K562 (cell line): ENCODE measurements around the gene NKG7. TPM values are rescaled to one million over a fixed set of nuclear protein-coding genes. Genes with fewer than 3 reads are reported as not detected.

Experiments
- ATAC-seq: fragments of 200-7000 bp; cut with Tn5 transposase; 3 replicates; pipeline ENCODE4 v1.9.1; 2020; ENCODE audit warnings: moderate library complexity
- BruUV-seq: library from RNA; stranded (reverse); fragments of 400-500 nt; replicated peaks from 2 replicates; lab custom pipeline; 2021; lab: Mats Ljungman, UMichigan
- CTCF ChIA-PET: fragments of 300-600 bp; formaldehyde crosslinking; extraction: SDS; loops from one replicate; lab custom pipeline; 2021; ENCODE audit warnings: low intra/inter-chr PET ratio; lab: Yijun Ruan, JAX
- POLR2A ChIA-PET: fragments of 300-600, 350-650 bp; sonication (Branson Sonifier 250); formaldehyde crosslinking; extraction: SDS; loops from one replicate; lab custom pipeline; 2021; ENCODE audit warnings: antibody characterized with exemption, inconsistent platforms; lab: Yijun Ruan, JAX
- DNase-seq, 4 experiments: peaks; one replicate each; pipeline versions ENCODE4 v3.0.0 to v3.0.0-alpha.2; 2011 to 2018; ENCODE audit warnings: low spot score in 3 of 4, mixed read lengths in 3 of 4; ENCODE audit errors: extremely low read depth in 1 of 4
- FAIRE-seq: peaks from 2 replicates; lab custom pipeline; 2011; peaks lifted over from hg19 to GRCh38; lab: Jason Lieb, UNC
- H2AFZ ChIP-seq: 2 replicates; pipeline ENCODE4 v1.6.0; 2011; ENCODE audit warnings: low read depth, low read length, control low read depth, inconsistent platforms
- H3K27ac ChIP-seq: fragments of 200-600 bp; 3 replicates; pipeline ENCODE4 v1.8.0; 2011; ENCODE audit warnings: low read depth, mild to moderate bottlenecking, control low read depth, inconsistent platforms, low read length, moderate library complexity, mixed read lengths; ENCODE audit errors: extremely low read depth
- H3K27me3 ChIP-seq, 2 experiments: fragments of 300-600 bp in 1 of 2; 2 replicates in 1 of 2; 3 replicates in 1 of 2; pipeline versions ENCODE4 v1.6.0 to v1.8.0; 2011; ENCODE audit warnings: inconsistent platforms in 2 of 2, low read length in 2 of 2, mild to moderate bottlenecking in 1 of 2, mixed read lengths in 1 of 2, moderate library complexity in 1 of 2; ENCODE audit not compliant: control insufficient read depth in 2 of 2, insufficient read depth in 2 of 2
- H3K36me3 ChIP-seq: fragments of 300-600 bp; 3 replicates; pipeline ENCODE4 v1.8.0; 2011; ENCODE audit warnings: mild to moderate bottlenecking, low read length, inconsistent platforms; ENCODE audit not compliant: control insufficient read depth, insufficient read depth
- H3K4me1 ChIP-seq, 2 experiments: fragments of 200-600 bp in 1 of 2; replicated peaks in 1 of 2; 2 replicates in 1 of 2; 3 replicates in 1 of 2; pipeline versions ENCODE4 v1.5.1 to v1.8.0; 2011; ENCODE audit warnings: inconsistent platforms in 2 of 2, low read length in 2 of 2, mild to moderate bottlenecking in 1 of 2, mixed read lengths in 1 of 2, moderate library complexity in 1 of 2; ENCODE audit not compliant: control insufficient read depth in 2 of 2, insufficient read depth in 2 of 2
- H3K4me2 ChIP-seq: 2 replicates; pipeline ENCODE4 v1.6.1; 2011; ENCODE audit warnings: low read length, control low read depth, inconsistent platforms, mixed read lengths; ENCODE audit not compliant: insufficient read depth
- H3K4me3 ChIP-seq: fragments of 200-600 bp; sonication (generic), shearing (Covaris generic); 2 replicates; pipeline ENCODE4 v1.5.1; 2016; ENCODE audit warnings: control low read depth, inconsistent platforms
- H3K79me2 ChIP-seq: fragments of 200-600 bp; 3 replicates; pipeline ENCODE4 v1.8.0; 2011; ENCODE audit warnings: low read length, inconsistent platforms; ENCODE audit not compliant: control insufficient read depth, insufficient read depth
- H3K9ac ChIP-seq, 2 experiments: 2 replicates each; pipeline versions ENCODE4 v1.6.0 to v1.6.1; 2011; ENCODE audit warnings: low read depth in 2 of 2, low read length in 2 of 2, control low read depth in 1 of 2, inconsistent platforms in 1 of 2, mild to moderate bottlenecking in 1 of 2, mixed read lengths in 1 of 2; ENCODE audit not compliant: insufficient read depth in 1 of 2
- H3K9me1 ChIP-seq: one replicate; pipeline ENCODE4 v1.6.0; 2011; ENCODE audit warnings: inconsistent platforms, mild to moderate bottlenecking, low read length, moderate library complexity; ENCODE audit not compliant: control insufficient read depth, insufficient read depth
- H3K9me3 ChIP-seq: replicated peaks from 2 replicates; pipeline ENCODE4 v1.5.1; 2011; ENCODE audit warnings: low read depth, low read length, inconsistent platforms; ENCODE audit not compliant: control insufficient read depth, insufficient read depth
- H4K20me1 ChIP-seq: replicated peaks from 2 replicates; pipeline ENCODE4 v1.6.1; 2011; ENCODE audit warnings: low read length, inconsistent platforms, mixed read lengths; ENCODE audit not compliant: control insufficient read depth, insufficient read depth
- C11orf30 ChIP-seq: fragments of 450-650 bp; IDR thresholded peaks from 2 replicates; pipeline ENCODE4 v1.6.1; 2016; ENCODE audit warnings: low read depth, mild to moderate bottlenecking
- HDAC1 ChIP-seq, 2 experiments: fragments of 450-650 bp; IDR thresholded peaks; 2 replicates each; pipeline ENCODE4 v1.6.1; 2016 to 2017; ENCODE audit warnings: inconsistent platforms in 1 of 2, mild to moderate bottlenecking in 1 of 2, moderate library complexity in 1 of 2
- MEF2A ChIP-seq: IDR thresholded peaks from 2 replicates; pipeline ENCODE4 v1.6.1; 2011; ENCODE audit warnings: low read depth, mild to moderate bottlenecking, low read length, moderate library complexity; ENCODE audit not compliant: control insufficient read depth
- PRMT5 ChIP-seq: sonication (generic); formaldehyde crosslinking; IDR thresholded peaks from 2 replicates; pipeline ENCODE4 v1.5.0; 2020; ENCODE audit warnings: missing genetic modification reagents
- SP2 ChIP-seq: IDR thresholded peaks from 2 replicates; pipeline ENCODE4 v1.6.1; 2011; ENCODE audit warnings: mild to moderate bottlenecking, low read depth, low read length, moderate library complexity; ENCODE audit not compliant: poor library complexity, severe bottlenecking; ENCODE audit errors: extremely low read depth
- TFAM ChIP-seq: fragments of 250-450 bp; sonication (Bioruptor Pico); conservative IDR thresholded peaks from 2 replicates; pipeline ENCODE4 v1.5.0; 2021; ENCODE audit warnings: mild to moderate bottlenecking, moderate library complexity
- ZC3H4 ChIP-seq: sonication (generic); formaldehyde crosslinking; IDR thresholded peaks from 2 replicates; pipeline ENCODE4 v1.9.0; 2021; ENCODE audit warnings: missing genetic modification reagents, borderline replicate concordance
- ZNF134 ChIP-seq: fragments of 250-450 bp; sonication (Bioruptor Pico); conservative IDR thresholded peaks from 2 replicates; pipeline ENCODE4 v1.4.0; 2020
- ZNF408 ChIP-seq: fragments of 250-450 bp; sonication (Bioruptor Pico); IDR thresholded peaks from 2 replicates; pipeline ENCODE4 v1.4.0; 2020; ENCODE audit warnings: low read depth, mild to moderate bottlenecking, moderate library complexity
- WGBS: fragments of 100-300 bp; shearing (Covaris generic); methylation state at CpG from one replicate; pipeline ENCODE4 v1.1.6; 2016; ENCODE audit warnings: low coverage, mixed read lengths; ENCODE audit not compliant: insufficient coverage; ENCODE audit errors: missing lambda C conversion rate; 5-methylcytosine and 5-hydroxymethylcytosine counted together
- in situ Hi-C: fragments of 300-500 bp; cut with MboI; formaldehyde crosslinking; loops from 4 replicates; pipeline ENCODE4 v1.15.0; 2018; ENCODE audit warnings: inconsistent platforms, mixed read lengths
- intact Hi-C: fragments of 100-400 bp; cut with micrococcal nuclease; formaldehyde crosslinking; loops from 2 replicates; pipeline ENCODE4 v1.14.2; 2022
- polyA plus RNA-seq, 8 experiments: library from polyadenylated mRNA; depleted of rRNA in 4 of 8; stranded (reverse) in 5 of 8; unstranded in 3 of 8; fragments of >200 nt; fragmentation: Nextera tagmentation in 2 of 8; fragmentation: Illumina TruSeq in 1 of 8; extraction: Ambion mirVana in 2 of 8; extraction: Trizol in 1 of 8; gene quantifications; 2 replicates each; pipeline versions ENCODE4 v1.2.1 to v1.2.3, GENCODE V29; 2011 to 2014; ENCODE audit warnings: inconsistent platforms in 1 of 8, missing spikeins in 1 of 8
- total RNA-seq, 7 experiments: library from RNA; depleted of rRNA in 6 of 7; stranded (reverse); fragments of >200 nt in 6 of 7; fragmentation: Illumina TruSeq in 2 of 7; extraction: Trizol in 2 of 7; gene quantifications; 2 replicates each; pipeline versions ENCODE4 v1.2.1 to v1.2.3, GENCODE V29; 2011 to 2021; ENCODE audit warnings: low replicate concordance in 1 of 7
- TF ChIP-seq, protein P1 (sequence below): sonication (generic); IDR thresholded peaks from 2 replicates; pipeline ENCODE4 v1.6.1; 2016
- TF ChIP-seq, protein P2 (sequence below), 3 experiments: IDR thresholded peaks in 2 of 3; conservative IDR thresholded peaks in 1 of 3; 2 replicates each; pipeline ENCODE4 v1.5.1; 2011 to 2012; ENCODE audit warnings: low read length in 3 of 3, mild to moderate bottlenecking in 3 of 3, control low read depth in 2 of 3, improper control_type of control experiment in 1 of 3, inconsistent platforms in 1 of 3, low read depth in 1 of 3, mixed read lengths in 1 of 3, moderate library complexity in 1 of 3; ENCODE audit not compliant: insufficient read depth in 2 of 3
- TF ChIP-seq, protein P3 (sequence below): fragments of 250-450 bp; sonication (Bioruptor Pico); IDR thresholded peaks from 2 replicates; pipeline ENCODE4 v1.8.0; 2021; ENCODE audit warnings: borderline replicate concordance, mild to moderate bottlenecking, moderate library complexity; ENCODE audit not compliant: poor library complexity, severe bottlenecking
- TF ChIP-seq, protein P4 (sequence below): fragments of 250-450 bp; sonication (Bioruptor Pico); IDR thresholded peaks from 2 replicates; pipeline ENCODE4 v1.8.0; 2021; ENCODE audit warnings: mild to moderate bottlenecking, moderate library complexity
- TF ChIP-seq, protein P5 (sequence below): fragments of 450-650 bp; formaldehyde crosslinking; IDR thresholded peaks from 2 replicates; pipeline ENCODE4 v1.4.0; 2022; ENCODE audit warnings: missing genetic modification characterization

NKG7 gene
- total and polyA plus RNA-seq, 9 of the 15 experiments (the other 6 are each of a cell fraction or from before 2014, with no cell fraction given), result 0.30 to 0.70 (median 0.51) TPM; not detected in 2

DNA sequence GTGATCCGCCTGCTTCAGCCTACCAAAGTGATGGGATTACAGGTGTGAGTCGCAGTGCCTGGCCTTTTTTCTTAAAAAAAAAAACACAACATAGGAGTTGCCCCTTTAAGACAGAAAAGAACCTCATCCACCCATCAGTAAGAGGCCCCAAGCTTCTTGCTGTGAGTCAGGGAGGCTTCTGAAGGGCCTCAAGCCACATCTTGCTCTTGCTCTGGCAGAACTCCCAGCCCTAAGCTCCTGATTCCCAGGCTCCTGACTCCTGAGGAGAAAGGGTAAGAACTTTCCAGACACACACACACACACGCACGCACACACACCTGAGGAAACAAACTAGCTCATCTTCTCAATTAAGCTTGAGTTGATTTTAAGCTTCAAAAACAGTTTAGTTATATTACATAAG, 13.2 kb downstream of the NKG7 start (continued):
- TF ChIP-seq, protein P1, sequence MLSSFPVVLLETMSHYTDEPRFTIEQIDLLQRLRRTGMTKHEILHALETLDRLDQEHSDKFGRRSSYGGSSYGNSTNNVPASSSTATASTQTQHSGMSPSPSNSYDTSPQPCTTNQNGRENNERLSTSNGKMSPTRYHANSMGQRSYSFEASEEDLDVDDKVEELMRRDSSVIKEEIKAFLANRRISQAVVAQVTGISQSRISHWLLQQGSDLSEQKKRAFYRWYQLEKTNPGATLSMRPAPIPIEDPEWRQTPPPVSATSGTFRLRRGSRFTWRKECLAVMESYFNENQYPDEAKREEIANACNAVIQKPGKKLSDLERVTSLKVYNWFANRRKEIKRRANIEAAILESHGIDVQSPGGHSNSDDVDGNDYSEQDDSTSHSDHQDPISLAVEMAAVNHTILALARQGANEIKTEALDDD, result no peak
- TF ChIP-seq, protein P2, sequence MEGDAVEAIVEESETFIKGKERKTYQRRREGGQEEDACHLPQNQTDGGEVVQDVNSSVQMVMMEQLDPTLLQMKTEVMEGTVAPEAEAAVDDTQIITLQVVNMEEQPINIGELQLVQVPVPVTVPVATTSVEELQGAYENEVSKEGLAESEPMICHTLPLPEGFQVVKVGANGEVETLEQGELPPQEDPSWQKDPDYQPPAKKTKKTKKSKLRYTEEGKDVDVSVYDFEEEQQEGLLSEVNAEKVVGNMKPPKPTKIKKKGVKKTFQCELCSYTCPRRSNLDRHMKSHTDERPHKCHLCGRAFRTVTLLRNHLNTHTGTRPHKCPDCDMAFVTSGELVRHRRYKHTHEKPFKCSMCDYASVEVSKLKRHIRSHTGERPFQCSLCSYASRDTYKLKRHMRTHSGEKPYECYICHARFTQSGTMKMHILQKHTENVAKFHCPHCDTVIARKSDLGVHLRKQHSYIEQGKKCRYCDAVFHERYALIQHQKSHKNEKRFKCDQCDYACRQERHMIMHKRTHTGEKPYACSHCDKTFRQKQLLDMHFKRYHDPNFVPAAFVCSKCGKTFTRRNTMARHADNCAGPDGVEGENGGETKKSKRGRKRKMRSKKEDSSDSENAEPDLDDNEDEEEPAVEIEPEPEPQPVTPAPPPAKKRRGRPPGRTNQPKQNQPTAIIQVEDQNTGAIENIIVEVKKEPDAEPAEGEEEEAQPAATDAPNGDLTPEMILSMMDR (IDR thresholded peaks at IDR 0.05 in 2 of 3, conservative IDR thresholded peaks at IDR 0.05 in 1 of 3; ENCODE audit: insufficient read depth in 2 of 3, low read depth in 1 of 3, low read length in 3 of 3), result no peak
- TF ChIP-seq, all 486 proteins: peak for 0

DNA sequence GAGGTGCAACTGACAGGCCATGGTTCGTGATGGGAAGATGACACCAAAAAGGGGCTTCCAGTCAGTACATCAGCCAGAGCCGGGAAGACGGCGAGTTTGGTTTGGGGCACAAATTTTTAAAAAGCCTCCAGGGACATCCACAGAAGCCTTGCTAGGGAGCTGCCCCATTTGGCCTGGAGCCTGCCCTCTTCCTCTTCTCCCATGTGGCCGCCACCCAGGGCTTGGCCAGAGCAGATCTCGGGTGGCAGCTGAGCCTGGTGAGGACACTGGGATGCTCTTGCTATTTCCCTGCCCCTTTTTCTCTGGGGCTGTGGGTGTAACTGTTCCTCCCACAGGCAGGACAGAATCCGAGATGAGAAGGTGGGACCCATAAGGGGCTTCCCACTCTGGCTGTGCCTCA, 14.5 kb downstream of the NKG7 start:
- Histone ChIP-seq H3K27ac (no peak overlapping the region), H3K27me3 (no peaks in the 10 kb centered on the region), H4K20me1 (0 out of 2 replicates have a peak, but pooled peaks cover 4% of the 10 kb centered on the region), H3K4me2 (no peak overlapping the region), H3K9me1 (no peaks in the 10 kb centered on the region), H3K4me1 (peaks cover 12 to 17% of the 10 kb centered on the region in 2 experiments; a peak in 4 of 5 replicates), H2AFZ (no peak overlapping the region), H3K79me2 (peaks cover 25% of the 10 kb centered on the region), H3K4me3 (no peak overlapping the region), H3K9ac (peak overlapping the region in 1 of 2 experiments; percentile 20; a peak in 1 of 4 replicates), H3K36me3 (peaks cover 12% of the 10 kb centered on the region; the same call in 2 of the 3 replicates), H3K9me3 (no peaks in the 10 kb centered on the region)
- intact Hi-C loops (no loop called here), in situ Hi-C loops (no loop called here)
- no peak for FAIRE-seq
- no TSS peak for BruUV-seq
- ChIA-PET POLR2A (interaction anchor here (0.7 to 1.2 kb wide), 2 partner anchors 11 to 19 kb away, joined by 3 read pairs; no protein-coding TSS in a partner anchor), CTCF (no interaction called here)
- DNase-seq, result no peak
- ATAC-seq, result no peak
- WGBS, result 87% methylated on average over 7 of the region's 7 CpGs
- TF ChIP-seq HDAC1 (IDR thresholded peaks at IDR 0.05) (no peak), PRMT5 (CRISPR knock-in tag) (no peak), ZC3H4 (CRISPR knock-in tag) (no peak), MEF2A (no peak), ZNF408 (no peak), SP2 (no peak), TFAM (CRISPR knock-in tag) (no peak), C11orf30 (no peak), ZNF134 (CRISPR knock-in tag) (no peak)
- TF ChIP-seq, protein P3, sequence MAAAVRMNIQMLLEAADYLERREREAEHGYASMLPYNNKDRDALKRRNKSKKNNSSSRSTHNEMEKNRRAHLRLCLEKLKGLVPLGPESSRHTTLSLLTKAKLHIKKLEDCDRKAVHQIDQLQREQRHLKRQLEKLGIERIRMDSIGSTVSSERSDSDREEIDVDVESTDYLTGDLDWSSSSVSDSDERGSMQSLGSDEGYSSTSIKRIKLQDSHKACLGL (CRISPR knock-in tag), result no peak
- TF ChIP-seq, protein P4, sequence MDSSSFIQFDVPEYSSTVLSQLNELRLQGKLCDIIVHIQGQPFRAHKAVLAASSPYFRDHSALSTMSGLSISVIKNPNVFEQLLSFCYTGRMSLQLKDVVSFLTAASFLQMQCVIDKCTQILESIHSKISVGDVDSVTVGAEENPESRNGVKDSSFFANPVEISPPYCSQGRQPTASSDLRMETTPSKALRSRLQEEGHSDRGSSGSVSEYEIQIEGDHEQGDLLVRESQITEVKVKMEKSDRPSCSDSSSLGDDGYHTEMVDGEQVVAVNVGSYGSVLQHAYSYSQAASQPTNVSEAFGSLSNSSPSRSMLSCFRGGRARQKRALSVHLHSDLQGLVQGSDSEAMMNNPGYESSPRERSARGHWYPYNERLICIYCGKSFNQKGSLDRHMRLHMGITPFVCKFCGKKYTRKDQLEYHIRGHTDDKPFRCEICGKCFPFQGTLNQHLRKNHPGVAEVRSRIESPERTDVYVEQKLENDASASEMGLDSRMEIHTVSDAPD (CRISPR knock-in tag), result no peak
- TF ChIP-seq, protein P5, sequence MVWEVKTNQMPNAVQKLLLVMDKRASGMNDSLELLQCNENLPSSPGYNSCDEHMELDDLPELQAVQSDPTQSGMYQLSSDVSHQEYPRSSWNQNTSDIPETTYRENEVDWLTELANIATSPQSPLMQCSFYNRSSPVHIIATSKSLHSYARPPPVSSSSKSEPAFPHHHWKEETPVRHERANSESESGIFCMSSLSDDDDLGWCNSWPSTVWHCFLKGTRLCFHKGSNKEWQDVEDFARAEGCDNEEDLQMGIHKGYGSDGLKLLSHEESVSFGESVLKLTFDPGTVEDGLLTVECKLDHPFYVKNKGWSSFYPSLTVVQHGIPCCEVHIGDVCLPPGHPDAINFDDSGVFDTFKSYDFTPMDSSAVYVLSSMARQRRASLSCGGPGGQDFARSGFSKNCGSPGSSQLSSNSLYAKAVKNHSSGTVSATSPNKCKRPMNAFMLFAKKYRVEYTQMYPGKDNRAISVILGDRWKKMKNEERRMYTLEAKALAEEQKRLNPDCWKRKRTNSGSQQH, result no peak
